Vagina (tissue), 2 donors: ENCODE results near the gene RGR. TPM values are rescaled to one million over a fixed set of nuclear protein-coding genes. Genes with fewer than 3 reads are reported as not detected.

ENCODE experiments used
- DNase-seq, 2 donors: peaks; one replicate each; pipeline ENCODE4 v3.0.0-alpha.2; 2017; ENCODE audit errors: extremely low spot score in 2 of 2
- H3K27ac ChIP-seq: fragments of 200-600 bp; sonication (generic); one replicate; pipeline ENCODE4 v1.5.1; 2019
- H3K27me3 ChIP-seq: fragments of 200-600 bp; sonication (generic); one replicate; pipeline ENCODE4 v1.5.1; 2019
- H3K36me3 ChIP-seq, 2 donors: fragments of 200-600 bp; sonication (generic); one replicate each; pipeline ENCODE4 v1.5.1; 2017 to 2019
- H3K4me1 ChIP-seq: fragments of 200-600 bp; sonication (generic); one replicate; pipeline ENCODE4 v1.5.1; 2019
- H3K4me3 ChIP-seq, 2 donors: fragments of 200-600 bp; sonication (generic); 1 replicate in 1 of 2; 2 replicates in 1 of 2; pipeline ENCODE4 v1.5.1; 2016 to 2019
- H3K9me3 ChIP-seq: fragments of 200-600 bp; sonication (generic); one replicate; pipeline ENCODE4 v1.5.1; 2019
- CTCF ChIP-seq, 3 experiments: fragments of 450-650 bp in 2 of 3; fragments of 200-600 bp in 1 of 3; sonication (generic) in 1 of 3; IDR thresholded peaks; one replicate each; pipeline ENCODE4 v1.5.1; 2017 to 2019; ENCODE audit warnings: antibody characterized with exemption in 3 of 3, mild to moderate bottlenecking in 2 of 3, moderate library complexity in 2 of 3
- POLR2A ChIP-seq, 2 donors: fragments of 450-650 bp; IDR thresholded peaks; one replicate each; pipeline ENCODE4 v1.6.1; 2017; ENCODE audit warnings: antibody characterized with exemption in 2 of 2, mild to moderate bottlenecking in 2 of 2, moderate library complexity in 2 of 2
- POLR2AphosphoS5 ChIP-seq, 2 donors: sonication (generic); formaldehyde crosslinking; IDR thresholded peaks; one replicate each; pipeline ENCODE4 v1.9.0; 2017; ENCODE audit warnings: antibody characterized with exemption in 2 of 2, mild to moderate bottlenecking in 2 of 2, low read depth in 1 of 2; ENCODE audit not compliant: insufficient read depth in 1 of 2
- intact Hi-C: fragments of 100-400 bp; cut with DNase I; formaldehyde crosslinking; loops from one replicate; pipeline ENCODE4 v1.15.1; 2023
- total RNA-seq: library from RNA; depleted of rRNA; stranded (reverse); fragments of >200 nt; gene quantifications from one replicate; pipeline ENCODE4 v1.2.3, GENCODE V29; 2016

RGR gene
- total RNA-seq, 1 donor from 2014 or later: not detected

GRCh38 chr10:84204610-84205009, 40.2 kb upstream of the RGR start:
- intact Hi-C loops: no loop called here
- H3K27me3 ChIP-seq: no peaks in the 10 kb centered on the region
- DNase-seq: no peak

GRCh38 chr10:84205049-84205852, 39.6 kb upstream of the RGR start:
- TF ChIP-seq CTCF (IDR thresholded peaks at IDR 0.05) (peak; percentile 32 to 39 (median 35)), POLR2A (IDR thresholded peaks at IDR 0.05) (no peak)
- H3K27me3 ChIP-seq: no peaks in the 10 kb centered on the region
- no peak for DNase-seq

More at GRCh38 chr10:84204610-84205009, 40.2 kb upstream of the RGR start:
- Histone ChIP-seq H3K9me3 (no peaks in the 10 kb centered on the region), H3K4me3 (no peak overlapping the region), H3K4me1 (no peaks in the 10 kb centered on the region), H3K36me3 (no peaks in the 10 kb centered on the region), H3K27ac (no peak overlapping the region)
- TF ChIP-seq POLR2AphosphoS5 (IDR thresholded peaks at IDR 0.05; ENCODE audit: insufficient read depth in 1 of 2, low read depth in 1 of 2) (no peak), POLR2A (IDR thresholded peaks at IDR 0.05) (no peak), CTCF (IDR thresholded peaks at IDR 0.05) (no peak)

GRCh38 chr10:84205853-84206525, 38.9 kb upstream of the RGR start:
- no peaks in the 10 kb centered on the region for H3K36me3 ChIP-seq
- DNase-seq: no peak
- H3K4me3 ChIP-seq: no peak overlapping the region
- intact Hi-C loops: no loop called here
- no peaks in the 10 kb centered on the region for H3K4me1 ChIP-seq
- no peak overlapping the region for H3K27ac ChIP-seq
- no peaks in the 10 kb centered on the region for H3K9me3 ChIP-seq
- H3K27me3 ChIP-seq: no peaks in the 10 kb centered on the region
- TF ChIP-seq POLR2A (IDR thresholded peaks at IDR 0.05): no peak
- TF ChIP-seq CTCF (IDR thresholded peaks at IDR 0.05): no peak

More at GRCh38 chr10:84205049-84205852, 39.6 kb upstream of the RGR start:
- no peaks in the 10 kb centered on the region for H3K4me1 ChIP-seq
- H3K36me3 ChIP-seq: no peaks in the 10 kb centered on the region
- no peak overlapping the region for H3K27ac ChIP-seq
- no peaks in the 10 kb centered on the region for H3K9me3 ChIP-seq
- intact Hi-C loops: no loop called here
- no peak overlapping the region for H3K4me3 ChIP-seq

GRCh38 chr10:84208023-84208422, 36.8 kb upstream of the RGR start:
- intact Hi-C loops: no loop called here
- Histone ChIP-seq H3K9me3 (no peaks in the 10 kb centered on the region), H3K27ac (no peak overlapping the region), H3K4me1 (no peaks in the 10 kb centered on the region), H3K27me3 (no peaks in the 10 kb centered on the region), H3K36me3 (no peaks in the 10 kb centered on the region), H3K4me3 (no peak overlapping the region)
- TF ChIP-seq CTCF (IDR thresholded peaks at IDR 0.05) (no peak), POLR2A (IDR thresholded peaks at IDR 0.05) (no peak), POLR2AphosphoS5 (IDR thresholded peaks at IDR 0.05; ENCODE audit: insufficient read depth in 1 of 2, low read depth in 1 of 2) (no peak)
- no peak for DNase-seq

GRCh38 chr10:84211566-84211965, 33.3 kb upstream of the RGR start:
- Histone ChIP-seq H3K27ac (no peak overlapping the region), H3K4me1 (no peaks in the 10 kb centered on the region), H3K27me3 (no peaks in the 10 kb centered on the region), H3K36me3 (no peaks in the 10 kb centered on the region), H3K4me3 (no peak overlapping the region), H3K9me3 (no peaks in the 10 kb centered on the region)
- no peak for DNase-seq
- TF ChIP-seq POLR2AphosphoS5 (IDR thresholded peaks at IDR 0.05; ENCODE audit: insufficient read depth in 1 of 2, low read depth in 1 of 2): no peak
- no peak for TF ChIP-seq CTCF (IDR thresholded peaks at IDR 0.05)
- intact Hi-C loops: no loop called here
